Measurements from ENCODE around the gene DACH1.

The DACH1 gene

GRCh38 chr13:71797517-71797916, 69.5 kb downstream of the DACH1 start:
- WGBS (ENCODE audit: extremely low coverage, insufficient coverage, insufficient read length): no CpG with 5 or more reads among the region's 5 CpGs
- Histone ChIP-seq H3K9me3 (ENCODE audit: insufficient read depth, low read depth, low read length) (no peaks in the 10 kb centered on the region), H3K4me3 (ENCODE audit: low read depth, low read length) (no peak overlapping the region), H2AFZ (ENCODE audit: insufficient read depth, low read length, poor library complexity) (no peak overlapping the region), H3K4ac (ENCODE audit: low read depth, low read length) (no peak overlapping the region), H2AK5ac (ENCODE audit: low read length) (no peak overlapping the region), H3K79me2 (ENCODE audit: control insufficient read depth, insufficient read depth, low read length, poor library complexity) (no peaks in the 10 kb centered on the region), H4K91ac (ENCODE audit: low read depth, low read length) (no peak overlapping the region), H2BK12ac (ENCODE audit: low read length) (no peak overlapping the region), H3K4me1 (ENCODE audit: control insufficient read depth in 1 of 2, insufficient read depth in 2 of 2, low read length in 2 of 2) (no peaks in the 10 kb centered on the region), H2BK120ac (ENCODE audit: insufficient read depth, low read length, poor library complexity) (no peak overlapping the region), H3K36me3 (ENCODE audit: control insufficient read depth in 1 of 2, insufficient read depth in 2 of 2, low read length in 2 of 2) (no peaks in the 10 kb centered on the region), H3K4me2 (ENCODE audit: low read length) (no peak overlapping the region), H3K14ac (ENCODE audit: low read length) (no peak overlapping the region), H3K27ac (ENCODE audit: low read depth, low read length) (no peak overlapping the region), H3K9ac (ENCODE audit: low read length) (no peak overlapping the region), H3K79me1 (ENCODE audit: low read length) (no peaks in the 10 kb centered on the region), H2BK5ac (ENCODE audit: low read depth, low read length, poor library complexity) (no peak overlapping the region), H3K23ac (ENCODE audit: low read length) (no peak overlapping the region), H3K18ac (ENCODE audit: low read length) (no peak overlapping the region), H4K12ac (ENCODE audit: low read depth, low read length) (no peak overlapping the region), H3K27me3 (ENCODE audit: insufficient read depth, low read length) (no peaks in the 10 kb centered on the region), H4K8ac (ENCODE audit: low read depth, low read length) (no peak overlapping the region)
- no peak for DNase-seq

GRCh38 chr13:71789693-71790329, 77.2 kb downstream of the DACH1 start:
- Histone ChIP-seq H3K4ac (ENCODE audit: low read depth, low read length) (no peak overlapping the region), H3K9ac (ENCODE audit: low read length) (no peak overlapping the region), H3K9me3 (ENCODE audit: insufficient read depth, low read depth, low read length) (no peaks in the 10 kb centered on the region), H3K79me2 (ENCODE audit: control insufficient read depth, insufficient read depth, low read length, poor library complexity) (no peaks in the 10 kb centered on the region), H3K27me3 (ENCODE audit: insufficient read depth, low read length) (no peaks in the 10 kb centered on the region), H3K4me2 (ENCODE audit: low read length) (no peak overlapping the region), H3K23ac (ENCODE audit: low read length) (no peak overlapping the region), H3K36me3 (ENCODE audit: control insufficient read depth in 1 of 2, insufficient read depth in 2 of 2, low read length in 2 of 2) (no peaks in the 10 kb centered on the region), H3K79me1 (ENCODE audit: low read length) (no peaks in the 10 kb centered on the region), H4K8ac (ENCODE audit: low read depth, low read length) (no peak overlapping the region), H2AK5ac (ENCODE audit: low read length) (no peak overlapping the region), H3K18ac (ENCODE audit: low read length) (no peak overlapping the region), H3K4me1 (ENCODE audit: control insufficient read depth in 1 of 2, insufficient read depth in 2 of 2, low read length in 2 of 2) (no peaks in the 10 kb centered on the region), H3K4me3 (ENCODE audit: low read depth, low read length) (no peak overlapping the region), H2BK12ac (ENCODE audit: low read length) (no peak overlapping the region), H3K14ac (ENCODE audit: low read length) (no peak overlapping the region), H2AFZ (ENCODE audit: insufficient read depth, low read length, poor library complexity) (no peak overlapping the region), H4K12ac (ENCODE audit: low read depth, low read length) (no peak overlapping the region), H3K27ac (ENCODE audit: low read depth, low read length) (no peak overlapping the region), H2BK5ac (ENCODE audit: low read depth, low read length, poor library complexity) (no peak overlapping the region), H2BK120ac (ENCODE audit: insufficient read depth, low read length, poor library complexity) (no peak overlapping the region), H4K91ac (ENCODE audit: low read depth, low read length) (no peak overlapping the region)
- DNase-seq: no peak
- no CpG with 5 or more reads among the region's 5 CpGs for WGBS (ENCODE audit: extremely low coverage, insufficient coverage, insufficient read length)

GRCh38 chr13:71789037-71789436, 78.0 kb downstream of the DACH1 start:
- Histone ChIP-seq H3K23ac (ENCODE audit: low read length) (no peak overlapping the region), H3K79me1 (ENCODE audit: low read length) (no peaks in the 10 kb centered on the region), H3K27me3 (ENCODE audit: insufficient read depth, low read length) (no peaks in the 10 kb centered on the region), H2BK120ac (ENCODE audit: insufficient read depth, low read length, poor library complexity) (no peak overlapping the region), H3K14ac (ENCODE audit: low read length) (no peak overlapping the region), H4K91ac (ENCODE audit: low read depth, low read length) (no peak overlapping the region), H3K18ac (ENCODE audit: low read length) (no peak overlapping the region), H3K9me3 (ENCODE audit: insufficient read depth, low read depth, low read length) (no peaks in the 10 kb centered on the region), H3K4ac (ENCODE audit: low read depth, low read length) (no peak overlapping the region), H3K4me1 (ENCODE audit: control insufficient read depth in 1 of 2, insufficient read depth in 2 of 2, low read length in 2 of 2) (no peaks in the 10 kb centered on the region), H3K36me3 (ENCODE audit: control insufficient read depth in 1 of 2, insufficient read depth in 2 of 2, low read length in 2 of 2) (no peaks in the 10 kb centered on the region), H3K79me2 (ENCODE audit: control insufficient read depth, insufficient read depth, low read length, poor library complexity) (no peaks in the 10 kb centered on the region), H3K27ac (ENCODE audit: low read depth, low read length) (no peak overlapping the region), H4K12ac (ENCODE audit: low read depth, low read length) (no peak overlapping the region), H2BK5ac (ENCODE audit: low read depth, low read length, poor library complexity) (no peak overlapping the region), H3K4me3 (ENCODE audit: low read depth, low read length) (no peak overlapping the region), H2BK12ac (ENCODE audit: low read length) (no peak overlapping the region), H4K8ac (ENCODE audit: low read depth, low read length) (no peak overlapping the region), H3K9ac (ENCODE audit: low read length) (no peak overlapping the region), H3K4me2 (ENCODE audit: low read length) (no peak overlapping the region), H2AK5ac (ENCODE audit: low read length) (no peak overlapping the region), H2AFZ (ENCODE audit: insufficient read depth, low read length, poor library complexity) (no peak overlapping the region)
- DNase-seq: no peak

- H3K36me3 ChIP-seq (ENCODE audit: control insufficient read depth in 1 of 2, insufficient read depth in 2 of 2, low read length in 2 of 2): no peaks in the 10 kb centered on the region
- no peak overlapping the region for H3K4me3 ChIP-seq (ENCODE audit: low read depth, low read length)
- H3K9me3 ChIP-seq (ENCODE audit: insufficient read depth, low read depth, low read length): no peaks in the 10 kb centered on the region
- no peak overlapping the region for H2BK12ac ChIP-seq (ENCODE audit: low read length)
- no peak overlapping the region for H2AFZ ChIP-seq (ENCODE audit: insufficient read depth, low read length, poor library complexity)
- no peak overlapping the region for H2AK5ac ChIP-seq (ENCODE audit: low read length)
- WGBS (ENCODE audit: extremely low coverage, insufficient coverage, insufficient read length): no CpG with 5 or more reads among the region's 9 CpGs
- H3K27me3 ChIP-seq (ENCODE audit: insufficient read depth, low read length): no peaks in the 10 kb centered on the region
- no peak overlapping the region for H4K91ac ChIP-seq (ENCODE audit: low read depth, low read length)
- no peaks in the 10 kb centered on the region for H3K79me2 ChIP-seq (ENCODE audit: control insufficient read depth, insufficient read depth, low read length, poor library complexity)
- no peak overlapping the region for H4K12ac ChIP-seq (ENCODE audit: low read depth, low read length)
- no peak overlapping the region for H2BK120ac ChIP-seq (ENCODE audit: insufficient read depth, low read length, poor library complexity)
- H3K27ac ChIP-seq (ENCODE audit: low read depth, low read length): no peak overlapping the region
- no peaks in the 10 kb centered on the region for H3K4me1 ChIP-seq (ENCODE audit: control insufficient read depth in 1 of 2, insufficient read depth in 2 of 2, low read length in 2 of 2)
- no peak overlapping the region for H2BK5ac ChIP-seq (ENCODE audit: low read depth, low read length, poor library complexity)
- no peak overlapping the region for H3K23ac ChIP-seq (ENCODE audit: low read length)
- DNase-seq: no peak
- H3K4me2 ChIP-seq (ENCODE audit: low read length): no peak overlapping the region
- no peak overlapping the region for H3K18ac ChIP-seq (ENCODE audit: low read length)
- H4K8ac ChIP-seq (ENCODE audit: low read depth, low read length): no peak overlapping the region
- H3K4ac ChIP-seq (ENCODE audit: low read depth, low read length): no peak overlapping the region
- H3K79me1 ChIP-seq (ENCODE audit: low read length): no peaks in the 10 kb centered on the region
- no peak overlapping the region for H3K9ac ChIP-seq (ENCODE audit: low read length)
- no peak overlapping the region for H3K14ac ChIP-seq (ENCODE audit: low read length)
These were observed 79.6 kb downstream of the DACH1 start for GRCh38 chr13:71787414-71787813.
